ENCODE measurements around the gene PECR.

DNA sequence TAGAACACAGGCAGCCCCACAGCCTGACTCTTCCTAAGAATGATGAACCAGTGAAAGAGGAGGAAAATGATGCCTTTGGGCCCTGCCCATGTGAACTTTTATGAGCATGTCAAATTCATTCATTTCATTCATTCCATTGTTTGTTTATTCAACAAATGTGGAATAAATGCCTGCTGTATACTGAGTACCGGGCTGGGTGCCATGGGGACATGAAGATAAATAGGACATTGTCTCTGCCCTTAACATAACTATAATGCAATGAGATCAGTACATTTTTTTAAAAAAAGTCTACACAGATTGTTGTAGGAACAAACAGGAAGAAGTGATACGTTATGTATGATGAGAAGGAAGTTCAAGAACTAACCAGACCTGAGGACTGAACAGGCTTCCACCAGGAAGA is 83.0 kb downstream of the PECR start:
- TF ChIP-seq CTCF (IDR thresholded peaks at IDR 0.05) (no peak), POLR2A (IDR thresholded peaks at IDR 0.05) (no peak)

All from uterus (tissue), 2 donors.